Liver (tissue), 9 donors: ENCODE measurements around the gene MELTF. TPM values are rescaled to one million over a fixed set of nuclear protein-coding genes. Genes with fewer than 3 reads are reported as not detected.

Experiments
- DNase-seq: peaks from one replicate; pipeline ENCODE4 v3.0.0-alpha.2; 2017; ENCODE audit warnings: low spot score
- H3K27ac ChIP-seq, 2 donors: one replicate each; pipeline ENCODE4 v1.7.0; 2013; ENCODE audit warnings: inconsistent platforms in 2 of 2, low read length in 2 of 2, control low read depth in 1 of 2, low read depth in 1 of 2, mild to moderate bottlenecking in 1 of 2
- H3K27me3 ChIP-seq, 4 donors: one replicate each; pipeline versions ENCODE4 v1.6.1 to v1.7.0; 2013; ENCODE audit warnings: low read length in 3 of 4, inconsistent platforms in 1 of 4, mild to moderate bottlenecking in 1 of 4, moderate library complexity in 1 of 4; ENCODE audit not compliant: control insufficient read depth in 4 of 4, insufficient read depth in 4 of 4
- H3K36me3 ChIP-seq, 4 donors: one replicate each; pipeline versions ENCODE4 v1.6.1 to v1.7.0; 2013; ENCODE audit warnings: low read length in 3 of 4, mild to moderate bottlenecking in 3 of 4, low read depth in 1 of 4, moderate library complexity in 1 of 4; ENCODE audit not compliant: control insufficient read depth in 4 of 4, insufficient read depth in 3 of 4
- H3K4me1 ChIP-seq, 4 donors: one replicate each; pipeline versions ENCODE4 v1.6.1 to v1.7.0; 2013; ENCODE audit warnings: low read length in 3 of 4, mild to moderate bottlenecking in 3 of 4, moderate library complexity in 1 of 4; ENCODE audit not compliant: control insufficient read depth in 4 of 4, insufficient read depth in 4 of 4
- H3K4me3 ChIP-seq, 3 donors: one replicate each; pipeline versions ENCODE4 v1.6.1 to v1.7.0; 2013; ENCODE audit warnings: low read length in 3 of 3, control low read depth in 1 of 3, low read depth in 1 of 3, mild to moderate bottlenecking in 1 of 3
- H3K9ac ChIP-seq, 2 donors: one replicate each; pipeline ENCODE4 v1.7.0; 2013; ENCODE audit warnings: low read length in 2 of 2, mild to moderate bottlenecking in 2 of 2, moderate library complexity in 2 of 2, control low read depth in 1 of 2, low read depth in 1 of 2
- H3K9me3 ChIP-seq, 4 donors: one replicate each; pipeline versions ENCODE4 v1.6.1 to v1.7.0; 2013; ENCODE audit warnings: low read length in 3 of 4; ENCODE audit not compliant: control insufficient read depth in 4 of 4
- GABPA ChIP-seq, 2 donors: IDR thresholded peaks in 1 of 2; conservative IDR thresholded peaks in 1 of 2; 2 replicates each; pipeline ENCODE4 v1.6.1; 2016; ENCODE audit warnings: antibody characterized with exemption in 2 of 2, mild to moderate bottlenecking in 1 of 2, moderate library complexity in 1 of 2
- HNF4A ChIP-seq, 2 donors: conservative IDR thresholded peaks; 2 replicates each; pipeline ENCODE4 v1.6.1; 2016; ENCODE audit warnings: antibody characterized with exemption in 2 of 2, mild to moderate bottlenecking in 2 of 2
- JUND ChIP-seq, 2 donors: IDR thresholded peaks; 2 replicates each; pipeline ENCODE4 v1.6.1; 2016; ENCODE audit warnings: antibody characterized with exemption in 2 of 2
- NR2F2 ChIP-seq: IDR thresholded peaks from 2 replicates; pipeline ENCODE4 v1.6.1; 2016; ENCODE audit warnings: antibody characterized with exemption
- RAD21 ChIP-seq, 2 donors: IDR thresholded peaks; 2 replicates each; pipeline ENCODE4 v1.6.1; 2016; ENCODE audit warnings: antibody characterized with exemption in 2 of 2, mild to moderate bottlenecking in 2 of 2
- REST ChIP-seq: IDR thresholded peaks from 2 replicates; pipeline ENCODE4 v1.6.1; 2016; ENCODE audit warnings: antibody characterized with exemption, mild to moderate bottlenecking
- RXRA ChIP-seq, 2 donors: IDR thresholded peaks; 2 replicates each; pipeline ENCODE4 v1.6.1; 2017 to 2018; ENCODE audit warnings: antibody characterized with exemption in 2 of 2, mild to moderate bottlenecking in 1 of 2
- TAF1 ChIP-seq: conservative IDR thresholded peaks from 2 replicates; pipeline ENCODE4 v1.6.1; 2016; ENCODE audit warnings: antibody characterized with exemption, mild to moderate bottlenecking
- YY1 ChIP-seq: IDR thresholded peaks from 2 replicates; pipeline ENCODE4 v1.6.1; 2016; ENCODE audit warnings: antibody characterized with exemption, mild to moderate bottlenecking
- ZBTB33 ChIP-seq: IDR thresholded peaks from 2 replicates; pipeline ENCODE4 v1.6.1; 2016; ENCODE audit warnings: antibody characterized with exemption
- WGBS: extraction: QIAGEN DNeasy Blood & Tissue Kit; methylation state at CpG from one replicate; pipeline ENCODE4 v1.1.7; 2013; 5-methylcytosine and 5-hydroxymethylcytosine counted together
- polyA plus RNA-seq, 2 donors: library from polyadenylated mRNA; stranded (reverse) in 1 of 2; unstranded in 1 of 2; fragments of 200-250 nt in 1 of 2; fragments of >200 nt in 1 of 2; fragmentation: Nextera tagmentation in 1 of 2; extraction: Ambion mirVana in 1 of 2; gene quantifications; one replicate each; pipeline versions ENCODE4 v1.2.1 to v1.2.3, GENCODE V29; 2013 to 2015
- total RNA-seq, 2 donors: library from RNA; depleted of rRNA; stranded (reverse); fragments of >200 nt; gene quantifications; one replicate each; pipeline ENCODE4 v1.2.3, GENCODE V29; 2014
- TF ChIP-seq, protein P1 (sequence below): IDR thresholded peaks from 2 replicates; pipeline ENCODE4 v1.6.1; 2016; ENCODE audit warnings: antibody characterized with exemption
- TF ChIP-seq, protein P2 (sequence below): IDR thresholded peaks from 2 replicates; pipeline ENCODE4 v1.6.1; 2016; ENCODE audit warnings: antibody characterized with exemption
- TF ChIP-seq, protein P3 (sequence below): fragments of 150-350 bp; IDR thresholded peaks from 2 replicates; pipeline ENCODE4 v1.5.1; 2017; ENCODE audit warnings: improper control_type of control experiment, low read depth, low read length; ENCODE audit not compliant: missing input control
- donor health status: healthy.
- donor health status: healthy.
- donor health status: healthy.
- donor health status: healthy.
- donor health status: healthy.

The MELTF gene
- total and polyA plus RNA-seq, 4 donors = 0.14 to 1.2 (median 1.0) TPM

GRCh38 chr3:197040658-197041057, 11.0 kb upstream of the MELTF start (continued):
- TF ChIP-seq RXRA (IDR thresholded peaks at IDR 0.05) = no peak
- TF ChIP-seq YY1 = no peak
- TF ChIP-seq, protein P1, sequence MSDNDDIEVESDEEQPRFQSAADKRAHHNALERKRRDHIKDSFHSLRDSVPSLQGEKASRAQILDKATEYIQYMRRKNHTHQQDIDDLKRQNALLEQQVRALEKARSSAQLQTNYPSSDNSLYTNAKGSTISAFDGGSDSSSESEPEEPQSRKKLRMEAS = no peak
- no peak for TF ChIP-seq JUND (IDR thresholded peaks at IDR 0.05)
- TF ChIP-seq HNF4A (conservative IDR thresholded peaks at IDR 0.05) = no peak
- TF ChIP-seq, protein P2, sequence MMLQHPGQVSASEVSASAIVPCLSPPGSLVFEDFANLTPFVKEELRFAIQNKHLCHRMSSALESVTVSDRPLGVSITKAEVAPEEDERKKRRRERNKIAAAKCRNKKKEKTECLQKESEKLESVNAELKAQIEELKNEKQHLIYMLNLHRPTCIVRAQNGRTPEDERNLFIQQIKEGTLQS = no peak

DNA sequence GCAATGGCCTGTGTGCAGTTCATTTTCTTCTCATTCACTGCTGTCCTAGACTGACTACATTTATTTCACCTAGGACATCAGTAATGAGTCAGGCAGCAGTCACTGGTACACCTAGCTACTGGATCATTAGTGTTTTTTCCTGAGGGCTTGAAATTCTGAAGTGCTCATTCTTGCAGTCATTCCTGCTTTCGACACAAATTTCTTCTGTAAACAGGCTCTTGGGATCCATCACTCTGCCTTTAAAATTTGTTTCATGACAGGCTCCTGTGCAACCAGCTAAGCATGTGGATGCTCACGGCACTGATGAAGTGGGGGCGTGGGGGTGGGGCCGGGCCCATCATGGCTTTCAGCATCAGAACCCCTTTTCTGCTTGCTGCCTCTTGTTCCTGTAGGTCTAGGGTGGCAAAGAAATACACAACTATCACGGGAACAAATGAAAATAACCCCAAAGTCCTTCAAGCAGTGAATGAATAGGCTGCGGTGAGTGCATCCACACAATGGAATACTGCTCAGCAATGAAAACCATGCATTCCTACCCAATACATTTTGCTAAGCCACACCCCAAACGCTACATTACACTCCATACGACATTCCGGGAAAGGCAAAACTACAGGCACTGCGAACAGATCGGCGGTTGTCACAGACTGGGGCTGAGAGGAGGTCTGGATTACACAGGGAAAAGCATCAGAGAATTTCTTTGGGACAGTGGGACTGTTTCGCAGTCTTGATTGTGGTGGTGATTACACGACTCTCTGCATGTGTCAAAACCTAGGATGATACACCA, 9.3 kb upstream of the MELTF start:
- Histone ChIP-seq H3K9me3 (no peaks in the 10 kb centered on the region), H3K4me1 (no peaks in the 10 kb centered on the region), H3K9ac (no peak overlapping the region), H3K27me3 (no peaks in the 10 kb centered on the region), H3K36me3 (peaks cover 0 to 3% (median 3%) of the 10 kb centered on the region in 4 donors), H3K4me3 (no peak overlapping the region), H3K27ac (no peak overlapping the region)
- WGBS = 91% methylated on average over 14 of the region's 14 CpGs
- no peak for DNase-seq
- TF ChIP-seq, protein P2 = no peak
- no peak for TF ChIP-seq REST
- no peak for TF ChIP-seq JUND (IDR thresholded peaks at IDR 0.05)
- no peak for TF ChIP-seq TAF1
- TF ChIP-seq GABPA (IDR thresholded peaks at IDR 0.05 in 1 of 2, conservative IDR thresholded peaks at IDR 0.05 in 1 of 2) = no peak
- TF ChIP-seq, protein P3, sequence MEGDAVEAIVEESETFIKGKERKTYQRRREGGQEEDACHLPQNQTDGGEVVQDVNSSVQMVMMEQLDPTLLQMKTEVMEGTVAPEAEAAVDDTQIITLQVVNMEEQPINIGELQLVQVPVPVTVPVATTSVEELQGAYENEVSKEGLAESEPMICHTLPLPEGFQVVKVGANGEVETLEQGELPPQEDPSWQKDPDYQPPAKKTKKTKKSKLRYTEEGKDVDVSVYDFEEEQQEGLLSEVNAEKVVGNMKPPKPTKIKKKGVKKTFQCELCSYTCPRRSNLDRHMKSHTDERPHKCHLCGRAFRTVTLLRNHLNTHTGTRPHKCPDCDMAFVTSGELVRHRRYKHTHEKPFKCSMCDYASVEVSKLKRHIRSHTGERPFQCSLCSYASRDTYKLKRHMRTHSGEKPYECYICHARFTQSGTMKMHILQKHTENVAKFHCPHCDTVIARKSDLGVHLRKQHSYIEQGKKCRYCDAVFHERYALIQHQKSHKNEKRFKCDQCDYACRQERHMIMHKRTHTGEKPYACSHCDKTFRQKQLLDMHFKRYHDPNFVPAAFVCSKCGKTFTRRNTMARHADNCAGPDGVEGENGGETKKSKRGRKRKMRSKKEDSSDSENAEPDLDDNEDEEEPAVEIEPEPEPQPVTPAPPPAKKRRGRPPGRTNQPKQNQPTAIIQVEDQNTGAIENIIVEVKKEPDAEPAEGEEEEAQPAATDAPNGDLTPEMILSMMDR = no peak
- TF ChIP-seq ZBTB33 = no peak
- TF ChIP-seq, protein P1 = no peak
- no peak for TF ChIP-seq HNF4A (conservative IDR thresholded peaks at IDR 0.05)
- no peak for TF ChIP-seq RAD21 (IDR thresholded peaks at IDR 0.05)
- no peak for TF ChIP-seq NR2F2
- TF ChIP-seq YY1 = no peak
